Esophagus muscularis mucosa (tissue), 4 donors: ENCODE measurements around the gene HEPN1. TPM values are rescaled to one million over a fixed set of nuclear protein-coding genes. Genes with fewer than 3 reads are reported as not detected.
"Not testable (repeated sequence)": the region's sequence is repeated elsewhere in the genome, so short reads cannot be mapped to it uniquely, and the experiment has no call there.

Source experiments
- DNase-seq: peaks from one replicate; pipeline ENCODE4 v3.0.0-alpha.2; 2017; ENCODE audit errors: extremely low spot score
- H3K27ac ChIP-seq, 4 donors: fragments of 200-600 bp; sonication (generic); replicated peaks in 1 of 4; 1 replicate in 3 of 4; 2 replicates in 1 of 4; pipeline ENCODE4 v1.5.1; 2016 to 2019; ENCODE audit warnings: mild to moderate bottlenecking in 1 of 4
- H3K27me3 ChIP-seq, 4 donors: fragments of 200-600 bp; sonication (generic); one replicate each; pipeline versions ENCODE4 v1.5.1 to v1.6.0; 2016 to 2019
- H3K36me3 ChIP-seq, 4 donors: fragments of 200-600 bp; sonication (generic); one replicate each; pipeline ENCODE4 v1.5.1; 2016 to 2019
- H3K4me1 ChIP-seq, 4 donors: fragments of 200-600 bp; sonication (generic); one replicate each; pipeline ENCODE4 v1.5.1; 2016 to 2019
- H3K4me3 ChIP-seq, 4 donors: fragments of 200-600 bp; sonication (generic); 1 replicate in 2 of 4; 2 replicates in 2 of 4; pipeline ENCODE4 v1.5.1; 2016 to 2019; ENCODE audit warnings: mild to moderate bottlenecking in 4 of 4, moderate library complexity in 1 of 4
- H3K9me3 ChIP-seq, 4 donors: fragments of 200-600 bp; sonication (generic); 1 replicate in 3 of 4; 2 replicates in 1 of 4; pipeline ENCODE4 v1.5.1; 2016 to 2019
- EP300 ChIP-seq: sonication (generic); formaldehyde crosslinking; IDR thresholded peaks from one replicate; pipeline ENCODE4 v1.6.1; 2017; ENCODE audit warnings: antibody characterized with exemption
- POLR2A ChIP-seq: fragments of 450-650 bp; IDR thresholded peaks from one replicate; pipeline ENCODE4 v1.6.1; 2017; ENCODE audit warnings: antibody characterized with exemption, moderate library complexity, mild to moderate bottlenecking, low read depth
- POLR2AphosphoS5 ChIP-seq, 2 donors: sonication (generic); formaldehyde crosslinking; IDR thresholded peaks; one replicate each; pipeline ENCODE4 v1.6.1; 2017; ENCODE audit warnings: antibody characterized with exemption in 2 of 2
- WGBS: methylation state at CpG from one replicate; pipeline ENCODE4 v1.1.5; 2018; 5-methylcytosine and 5-hydroxymethylcytosine counted together
- intact Hi-C: fragments of 100-400 bp; cut with DNase I; formaldehyde crosslinking; loops from one replicate; pipeline ENCODE4 v1.15.1; 2023
- total RNA-seq, 4 donors: library from RNA; depleted of rRNA; stranded (reverse); fragments of >200 nt; gene quantifications; one replicate each; pipeline versions ENCODE4 v1.1.0 to v1.2.1, GENCODE V29; 2016
- TF ChIP-seq, protein P1 (sequence below), 3 experiments: fragments of 200-600 bp in 2 of 3; fragments of 450-650 bp in 1 of 3; sonication (generic) in 2 of 3; IDR thresholded peaks; one replicate each; pipeline ENCODE4 v1.5.1; 2017 to 2019; ENCODE audit warnings: antibody characterized with exemption in 3 of 3, mild to moderate bottlenecking in 2 of 3, moderate library complexity in 1 of 3

The HEPN1 gene
- total RNA-seq, 4 donors from 2014 or later = not detected

DNA sequence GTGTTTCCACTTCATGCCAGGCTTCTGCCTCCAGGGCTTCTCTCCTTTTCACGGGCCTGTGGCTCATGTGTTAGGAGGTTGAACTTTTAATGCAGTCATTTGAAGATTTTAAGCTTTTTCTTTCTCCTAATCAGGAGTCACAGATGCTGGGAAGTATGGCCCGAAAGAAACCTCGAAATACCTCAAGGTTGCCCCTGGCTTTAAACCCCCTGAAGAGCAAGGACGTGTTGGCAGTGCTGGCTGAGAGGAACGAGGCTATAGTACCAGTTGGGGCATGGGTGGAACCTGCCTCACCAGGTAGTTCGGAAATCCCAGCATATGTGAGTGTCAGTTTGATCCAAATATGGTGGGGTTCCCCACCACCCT lies 35.5 kb downstream of the HEPN1 start:
- peaks cover 6 to 17% (median 14%) of the 10 kb centered on the region in 4 donors for H3K4me1 ChIP-seq
- no peaks in the 10 kb centered on the region for H3K9me3 ChIP-seq
- TF ChIP-seq, protein P1, sequence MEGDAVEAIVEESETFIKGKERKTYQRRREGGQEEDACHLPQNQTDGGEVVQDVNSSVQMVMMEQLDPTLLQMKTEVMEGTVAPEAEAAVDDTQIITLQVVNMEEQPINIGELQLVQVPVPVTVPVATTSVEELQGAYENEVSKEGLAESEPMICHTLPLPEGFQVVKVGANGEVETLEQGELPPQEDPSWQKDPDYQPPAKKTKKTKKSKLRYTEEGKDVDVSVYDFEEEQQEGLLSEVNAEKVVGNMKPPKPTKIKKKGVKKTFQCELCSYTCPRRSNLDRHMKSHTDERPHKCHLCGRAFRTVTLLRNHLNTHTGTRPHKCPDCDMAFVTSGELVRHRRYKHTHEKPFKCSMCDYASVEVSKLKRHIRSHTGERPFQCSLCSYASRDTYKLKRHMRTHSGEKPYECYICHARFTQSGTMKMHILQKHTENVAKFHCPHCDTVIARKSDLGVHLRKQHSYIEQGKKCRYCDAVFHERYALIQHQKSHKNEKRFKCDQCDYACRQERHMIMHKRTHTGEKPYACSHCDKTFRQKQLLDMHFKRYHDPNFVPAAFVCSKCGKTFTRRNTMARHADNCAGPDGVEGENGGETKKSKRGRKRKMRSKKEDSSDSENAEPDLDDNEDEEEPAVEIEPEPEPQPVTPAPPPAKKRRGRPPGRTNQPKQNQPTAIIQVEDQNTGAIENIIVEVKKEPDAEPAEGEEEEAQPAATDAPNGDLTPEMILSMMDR (IDR thresholded peaks at IDR 0.05) = no peak
- no peak for TF ChIP-seq POLR2A
- TF ChIP-seq POLR2AphosphoS5 (IDR thresholded peaks at IDR 0.05) = no peak
- TF ChIP-seq EP300 = no peak
- intact Hi-C loops = loop anchor here (5.0 kb wide), 2 partner anchors 77 to 282 kb away; partner anchors contain the start of genes SIAE and SPA17
- H3K4me3 ChIP-seq = peak overlapping the region; percentile 72 to 77 (median 74)
- DNase-seq = no peak
- peak overlapping the region; percentile 80 to 88 (median 82) for H3K27ac ChIP-seq
- H3K27me3 ChIP-seq = no peaks in the 10 kb centered on the region
- 40% methylated on average over 6 of the region's 6 CpGs for WGBS
- H3K36me3 ChIP-seq = no peaks in the 10 kb centered on the region

DNA sequence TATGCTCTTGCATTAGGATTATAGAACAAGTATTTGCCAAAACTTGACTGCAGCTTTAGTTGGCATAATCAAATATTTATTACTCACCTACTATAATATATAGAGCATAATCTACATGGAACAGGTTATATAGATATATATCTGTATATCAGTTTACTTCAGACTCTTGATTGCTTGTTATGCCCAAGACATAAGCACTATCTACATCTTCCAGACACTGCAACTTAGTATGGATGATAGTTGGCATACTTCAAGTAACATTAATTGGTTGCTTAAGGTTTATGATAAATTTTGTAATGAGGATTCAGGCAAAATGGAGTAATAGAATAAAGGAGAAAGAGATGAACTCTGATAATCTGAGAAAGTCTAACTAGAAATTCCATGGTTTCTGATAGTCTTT lies 36.0 kb downstream of the HEPN1 start:
- peaks cover 6 to 17% (median 14%) of the 10 kb centered on the region in 4 donors for H3K4me1 ChIP-seq
- intact Hi-C loops = no loop called here
- H3K27me3 ChIP-seq = no peaks in the 10 kb centered on the region
- no peak overlapping the region for H3K4me3 ChIP-seq
- TF ChIP-seq POLR2AphosphoS5 (IDR thresholded peaks at IDR 0.05) (no peak), POLR2A (no peak), EP300 (no peak)
- TF ChIP-seq, protein P1 (IDR thresholded peaks at IDR 0.05) = no peak
- H3K36me3 ChIP-seq = no peaks in the 10 kb centered on the region
- H3K27ac ChIP-seq = no peak overlapping the region
- no peaks in the 10 kb centered on the region for H3K9me3 ChIP-seq
- no peak for DNase-seq

DNA sequence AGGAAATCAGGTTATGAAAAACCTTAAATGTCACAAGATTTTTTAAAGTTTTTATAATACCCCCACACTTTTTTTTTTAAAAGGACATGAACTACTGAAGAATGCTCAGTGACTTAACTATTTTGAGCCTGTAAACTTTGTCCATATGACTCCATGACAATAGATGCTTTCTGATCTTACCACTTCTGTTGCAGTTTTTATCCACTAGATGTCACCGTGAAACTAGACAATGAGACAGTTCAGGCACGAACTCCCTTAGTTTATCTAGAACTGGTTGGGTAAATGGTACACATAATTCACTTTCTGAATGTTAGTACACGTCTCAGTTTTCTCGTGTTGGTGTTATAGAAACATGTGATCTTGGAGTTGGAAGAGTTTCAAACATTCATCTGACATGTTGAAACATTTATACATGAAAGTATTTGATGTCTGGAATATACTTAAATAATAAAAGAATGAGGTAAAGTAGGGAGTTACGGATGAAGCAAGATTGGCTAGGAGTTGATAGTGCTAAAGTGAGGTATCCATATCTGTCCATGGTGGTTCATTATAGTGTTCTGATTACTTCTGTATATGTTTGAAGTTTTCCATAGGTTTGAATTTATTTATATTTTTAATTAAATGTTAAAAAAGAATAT lies 43.0 kb downstream of the HEPN1 start:
- no peak for DNase-seq
- intact Hi-C loops = loop anchor here (2.0 to 5.0 kb wide), 3 partner anchors 180 to 443 kb away; no protein-coding TSS in a partner anchor
- 27% methylated on average over 5 of the region's 5 CpGs for WGBS

DNA sequence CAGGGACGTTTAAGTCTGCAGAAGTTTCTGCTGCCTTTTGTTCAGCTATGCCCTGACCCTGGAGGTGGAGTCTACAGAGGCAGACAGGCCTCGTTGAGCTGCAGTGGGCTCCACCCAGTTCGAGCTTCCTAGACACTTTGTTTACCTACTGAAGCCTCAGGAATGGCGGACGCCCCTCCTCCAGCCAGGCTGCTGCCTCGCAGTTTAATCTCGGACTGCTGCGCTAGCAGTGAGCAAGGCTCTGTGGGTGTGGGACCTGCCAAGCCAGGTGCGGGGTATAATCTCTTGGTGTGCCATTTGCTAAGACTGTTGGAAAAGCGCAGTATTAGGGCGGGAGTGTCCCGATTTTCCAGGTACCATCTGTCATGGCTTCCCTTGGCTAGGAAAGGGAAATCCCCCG lies 49.1 kb downstream of the HEPN1 start:
- H3K4me1 ChIP-seq, H3K4me3 ChIP-seq, intact Hi-C loops, H3K9me3 ChIP-seq, H3K27me3 ChIP-seq, DNase-seq, H3K27ac ChIP-seq, H3K36me3 ChIP-seq: not testable (repeated sequence)
- 100% methylated on average over 2 of the region's 13 CpGs for WGBS

More for the DNA sequence above, 43.0 kb downstream of the HEPN1 start:
- Histone ChIP-seq H3K36me3 (no peaks in the 10 kb centered on the region), H3K27me3 (no peaks in the 10 kb centered on the region), H3K4me3 (no peak overlapping the region), H3K9me3 (no peaks in the 10 kb centered on the region), H3K27ac (no peak overlapping the region), H3K4me1 (no peaks in the 10 kb centered on the region)
- no peak for TF ChIP-seq POLR2AphosphoS5 (IDR thresholded peaks at IDR 0.05)
- TF ChIP-seq, protein P1 (IDR thresholded peaks at IDR 0.05) = peak; percentile 57 to 64 (median 59)

Other genes with a start within 250 kb of the HEPN1 start
- gene SIAE, start 245.5 kb upstream of the HEPN1 start, total RNA-seq = 1 to 10 TPM; 3.1 to 4.5 (median 3.5) TPM
- gene SPA17, start 245.3 kb upstream of the HEPN1 start, total RNA-seq = 1 to 10 TPM; 4.2 to 8.6 (median 5.8) TPM
- gene NRGN, start 179.3 kb upstream of the HEPN1 start, total RNA-seq = 1 to 10 TPM; 1.4 to 2.3 (median 1.6) TPM
- under 1 TPM in 1 of 4 donors, not detected in 3; 0.29 TPM for gene VSIG2, start 167.0 kb upstream of the HEPN1 start, total RNA-seq
- 10 to 100 TPM; 10.8 to 52.8 (median 41.1) TPM for gene ESAM, start 157.0 kb upstream of the HEPN1 start, total RNA-seq
- 10 to 100 TPM in 3 of 4 donors, 1 to 10 TPM in 1; 9.6 to 14.0 (median 12.1) TPM for gene MSANTD2, start 118.8 kb upstream of the HEPN1 start, total RNA-seq
- gene ROBO3, start 53.8 kb upstream of the HEPN1 start, total RNA-seq = 10 to 100 TPM in 1 of 4 donors, 1 to 10 TPM in 3; 5.0 to 10.8 (median 8.5) TPM
- 10 to 100 TPM; 16.2 to 49.8 (median 36.7) TPM for gene ROBO4, start 21.4 kb upstream of the HEPN1 start, total RNA-seq
- 1 to 10 TPM in 3 of 4 donors, under 1 TPM in 1; 0.42 to 2.1 (median 1.1) TPM for gene HEPACAM, start 16.8 kb downstream of the HEPN1 start, total RNA-seq
- 1 to 10 TPM in 1 of 4 donors, under 1 TPM in 3; 0.42 to 1.6 (median 0.60) TPM for gene CCDC15, start 35.0 kb downstream of the HEPN1 start, total RNA-seq
- 10 to 100 TPM in 2 of 4 donors, 1 to 10 TPM in 2; 6.6 to 12.9 (median 8.9) TPM for gene SLC37A2, start 144.1 kb downstream of the HEPN1 start, total RNA-seq
- 10 to 100 TPM; 13.1 to 20.4 (median 15.5) TPM for gene TMEM218, start 192.4 kb downstream of the HEPN1 start, total RNA-seq
- gene PKNOX2, start 245.5 kb downstream of the HEPN1 start, total RNA-seq = 1 to 10 TPM in 3 of 4 donors, under 1 TPM in 1; 0.83 to 4.1 (median 2.5) TPM